EH (cell line): ENCODE data around the gene ALKBH4.
"Not testable (repeated sequence)": the region's sequence is repeated elsewhere in the genome, so short reads cannot be mapped to it uniquely, and the experiment has no call there.

Experiments
- DNase-seq: peaks from one replicate; pipeline ENCODE4 v3.0.0-alpha.2; 2015; ENCODE audit warnings: low read depth

Gene ALKBH4

DNA sequence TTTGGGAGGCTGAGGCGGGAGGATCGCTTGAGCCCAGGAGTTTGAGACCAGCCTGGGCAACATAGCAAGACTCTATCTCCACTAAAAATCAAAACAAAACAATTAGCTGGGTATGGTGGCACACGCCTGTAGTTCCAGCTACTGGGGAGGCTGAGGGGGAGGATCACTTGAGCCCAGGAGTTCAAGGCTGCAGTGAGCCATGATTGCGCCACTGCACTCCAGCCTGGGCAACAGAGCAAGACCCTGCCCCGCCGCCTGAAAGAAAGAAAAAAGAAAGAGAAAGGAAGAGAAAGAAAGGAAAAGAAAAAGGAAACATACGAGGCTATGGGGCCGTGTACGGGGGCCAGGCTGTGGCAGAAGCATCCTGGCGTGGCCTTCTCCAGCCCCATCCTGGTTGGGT, 9.7 kb downstream of the ALKBH4 start:
- not testable (repeated sequence) for DNase-seq

DNA sequence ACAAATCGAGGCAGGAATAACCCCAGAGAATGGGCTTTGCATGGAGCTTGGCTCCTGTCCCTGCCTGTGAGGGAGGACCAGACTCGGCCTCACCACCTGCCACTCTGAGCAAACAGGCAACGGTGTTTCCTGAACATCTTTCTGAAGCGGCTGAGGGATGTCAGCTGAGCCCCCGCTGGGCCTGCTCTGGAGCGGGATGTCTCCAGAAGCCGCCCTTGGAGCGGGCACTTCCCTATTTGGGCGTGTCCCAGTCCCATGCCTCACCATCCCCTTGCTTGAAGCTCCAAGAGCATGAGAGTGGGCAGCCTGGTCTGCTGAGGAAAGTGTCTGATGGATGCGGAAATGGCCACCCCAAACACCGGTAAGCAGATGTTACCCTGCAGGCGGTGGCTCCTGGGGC, 10.2 kb downstream of the ALKBH4 start:
- no peak for DNase-seq

DNA sequence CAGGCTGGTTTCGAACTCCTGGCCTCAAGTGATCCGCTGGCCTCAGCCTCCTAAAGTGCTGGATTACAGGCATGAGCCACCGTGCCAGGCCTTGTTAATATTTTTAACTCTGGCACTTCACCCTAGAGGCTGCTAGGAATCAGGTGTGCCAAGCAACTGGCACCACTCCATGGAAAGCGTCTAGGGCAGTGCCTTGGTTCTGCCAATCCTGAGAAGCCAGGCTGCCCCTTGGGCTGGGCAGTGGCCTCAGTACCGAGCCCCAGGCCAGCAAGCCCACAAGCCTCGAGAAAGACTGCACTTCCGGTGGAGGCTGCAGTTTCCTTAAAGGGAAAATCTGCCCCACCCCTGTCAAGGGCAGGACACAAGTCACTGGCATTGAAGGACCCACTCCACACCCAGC, 11.3 kb downstream of the ALKBH4 start:
- DNase-seq, result no peak

DNA sequence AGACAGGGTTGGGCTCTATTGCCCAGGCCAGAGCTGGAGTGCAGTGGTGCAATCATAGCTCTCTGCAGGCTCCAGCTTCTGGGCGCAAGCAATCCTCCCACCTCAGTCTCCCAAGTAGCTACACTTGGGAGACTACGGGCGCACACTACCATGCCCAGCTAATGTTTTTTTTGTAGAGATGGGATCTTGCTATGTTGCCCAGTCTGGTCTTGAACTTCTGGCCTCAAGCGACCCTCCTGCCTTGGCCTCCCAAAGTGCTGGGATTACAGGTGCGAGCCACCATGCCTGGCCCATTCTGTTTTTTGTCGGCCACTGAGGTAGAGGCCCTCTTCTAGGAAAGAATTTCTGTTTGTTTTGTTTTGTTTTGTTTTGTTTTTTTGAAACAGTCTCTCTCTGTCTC, 12.2 kb downstream of the ALKBH4 start:
- DNase-seq, result no peak

DNA sequence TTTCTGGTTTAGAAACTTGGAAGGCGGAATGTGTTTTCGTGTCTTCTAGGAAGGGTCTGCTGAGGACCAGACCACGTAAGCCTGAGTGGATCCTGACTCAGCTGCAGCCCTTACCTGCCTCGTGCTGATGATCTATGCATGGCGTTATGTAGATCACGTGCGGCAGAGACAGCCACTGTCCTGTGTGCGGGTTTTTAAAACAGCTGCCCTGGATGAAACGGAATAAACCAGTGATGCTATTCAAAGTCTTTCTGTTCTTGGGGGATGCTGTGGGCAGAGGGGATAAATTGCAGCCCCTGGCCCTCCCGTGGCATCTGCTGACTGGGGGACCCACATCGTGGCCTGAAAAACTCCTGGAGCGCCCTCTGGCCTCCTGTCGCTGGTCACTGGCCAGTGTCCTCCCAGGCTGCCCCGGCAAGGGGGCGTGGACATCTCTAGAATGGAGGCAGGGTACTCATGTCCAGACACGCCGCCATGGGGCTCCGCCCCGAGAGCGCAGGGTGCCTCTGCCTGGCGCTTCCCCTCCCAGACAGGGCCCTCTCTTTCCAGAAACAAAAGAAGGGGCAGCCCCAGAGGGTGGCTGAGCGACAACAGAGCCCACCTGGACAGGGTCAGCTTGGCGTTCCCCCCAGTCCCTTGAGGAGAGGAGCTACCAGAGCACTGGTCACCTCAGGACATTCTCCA, 13.2 kb downstream of the ALKBH4 start:
- DNase-seq, result peak; percentile 40

GRCh38 chr7:102450242-102450641, 14.4 kb downstream of the ALKBH4 start:
- no peak for DNase-seq

DNA sequence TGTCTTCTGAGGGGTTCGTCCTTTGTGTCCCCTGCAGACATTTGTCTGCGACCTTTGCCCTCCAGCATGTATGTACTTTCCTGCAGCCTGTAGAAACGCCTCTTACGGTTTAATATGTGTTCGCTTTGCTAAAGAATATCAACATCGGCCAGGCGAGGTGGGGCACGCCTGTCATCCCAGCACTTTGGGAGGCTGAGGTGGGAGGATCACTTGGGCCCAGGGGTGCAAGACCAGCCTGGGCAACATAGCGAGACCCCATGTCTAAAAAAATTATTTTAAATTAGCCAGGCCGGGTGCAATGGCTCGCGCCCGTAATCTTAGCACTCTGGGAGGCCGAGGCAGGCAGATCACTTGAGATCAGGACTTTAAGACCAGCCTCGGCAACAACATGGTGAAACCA, 15.5 kb downstream of the ALKBH4 start:
- DNase-seq, result no peak

GRCh38 chr7:102447311-102447710, 17.4 kb downstream of the ALKBH4 start:
- no peak for DNase-seq

- DNase-seq, result no peak
These were observed 18.1 kb downstream of the ALKBH4 start for GRCh38 chr7:102446387-102447156.

DNA sequence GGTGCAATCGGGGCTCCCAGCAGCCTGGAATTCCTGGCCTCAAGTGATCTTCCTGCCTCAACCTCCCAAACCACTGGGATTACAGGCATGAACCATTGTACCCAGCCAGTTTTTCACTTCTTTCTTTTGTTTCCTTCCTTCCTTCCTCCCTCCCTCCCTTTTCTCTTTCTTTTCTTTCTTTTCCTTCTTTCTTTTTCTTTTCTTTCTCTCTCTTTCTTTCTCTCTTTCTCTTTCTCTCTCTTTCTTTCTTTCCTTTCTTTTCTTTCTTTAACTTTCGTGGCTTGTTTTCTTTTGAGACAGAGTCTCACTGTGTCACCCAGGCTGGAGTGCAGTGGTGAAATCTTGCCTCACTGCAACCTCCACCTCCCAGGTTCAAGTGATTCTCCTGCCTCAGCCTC, 19.0 kb downstream of the ALKBH4 start:
- no peak for DNase-seq

DNA sequence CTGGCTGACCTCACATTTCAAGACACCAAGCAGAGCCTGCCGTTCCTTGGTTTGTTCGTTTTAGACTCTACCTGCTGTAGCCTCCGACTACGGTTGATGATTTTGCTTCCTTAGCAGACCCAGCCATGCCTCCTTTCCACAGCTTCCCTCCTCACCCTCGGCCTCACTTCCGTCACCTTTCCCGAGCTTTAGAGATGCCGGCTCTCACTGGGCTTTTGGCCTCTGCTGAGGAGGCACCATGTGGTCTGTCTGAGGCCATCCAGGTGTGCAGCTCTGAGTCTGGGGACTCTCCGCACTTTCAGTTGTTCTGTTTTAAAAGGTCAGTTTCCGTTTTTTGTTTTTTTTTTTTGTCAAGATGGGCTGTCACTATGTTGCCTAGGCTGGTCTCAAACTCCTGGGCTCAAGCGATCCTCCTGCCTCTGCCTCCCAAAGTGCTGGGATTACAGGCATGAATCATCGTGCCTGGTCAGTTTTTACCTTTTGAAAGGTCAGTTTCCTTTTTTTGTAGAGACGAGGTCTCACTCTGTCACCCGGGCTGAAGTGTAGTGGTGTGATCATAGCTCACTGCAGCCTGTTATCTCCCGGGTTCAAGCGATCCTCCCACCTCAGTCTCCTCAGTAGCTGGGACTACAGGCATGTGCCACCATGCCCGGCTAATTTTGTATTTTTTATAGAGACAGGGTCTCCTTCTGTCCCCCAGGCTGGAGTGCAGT, 19.5 kb downstream of the ALKBH4 start:
- no peak for DNase-seq

GRCh38 chr7:102439963-102440795, 24.5 kb downstream of the ALKBH4 start:
- DNase-seq, result peak; percentile 91

GRCh38 chr7:102436118-102436517, 28.5 kb downstream of the ALKBH4 start:
- DNase-seq, result no peak

DNA sequence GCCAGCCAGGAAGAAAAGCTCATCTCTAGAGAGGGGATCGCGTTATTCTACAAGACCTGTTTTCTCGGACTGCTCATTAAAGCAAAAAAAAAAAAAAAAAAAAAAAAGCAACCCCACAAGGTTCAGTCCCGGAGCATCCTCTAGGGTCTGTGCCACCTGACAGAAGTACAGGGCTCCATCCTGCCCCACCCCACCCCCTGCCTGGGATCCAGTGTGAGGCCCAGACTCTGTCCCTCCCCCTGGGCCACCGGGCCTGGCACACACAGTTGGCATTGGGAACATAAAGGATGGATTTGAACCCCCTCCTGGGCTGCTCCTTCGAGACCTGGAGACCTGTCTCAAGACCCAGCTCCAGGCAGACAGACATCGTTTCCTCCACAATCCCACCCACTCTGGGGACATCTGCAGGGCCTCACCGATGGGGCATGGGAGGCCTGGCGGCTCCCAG, 30.6 kb downstream of the ALKBH4 start:
- DNase-seq, result no peak

DNA sequence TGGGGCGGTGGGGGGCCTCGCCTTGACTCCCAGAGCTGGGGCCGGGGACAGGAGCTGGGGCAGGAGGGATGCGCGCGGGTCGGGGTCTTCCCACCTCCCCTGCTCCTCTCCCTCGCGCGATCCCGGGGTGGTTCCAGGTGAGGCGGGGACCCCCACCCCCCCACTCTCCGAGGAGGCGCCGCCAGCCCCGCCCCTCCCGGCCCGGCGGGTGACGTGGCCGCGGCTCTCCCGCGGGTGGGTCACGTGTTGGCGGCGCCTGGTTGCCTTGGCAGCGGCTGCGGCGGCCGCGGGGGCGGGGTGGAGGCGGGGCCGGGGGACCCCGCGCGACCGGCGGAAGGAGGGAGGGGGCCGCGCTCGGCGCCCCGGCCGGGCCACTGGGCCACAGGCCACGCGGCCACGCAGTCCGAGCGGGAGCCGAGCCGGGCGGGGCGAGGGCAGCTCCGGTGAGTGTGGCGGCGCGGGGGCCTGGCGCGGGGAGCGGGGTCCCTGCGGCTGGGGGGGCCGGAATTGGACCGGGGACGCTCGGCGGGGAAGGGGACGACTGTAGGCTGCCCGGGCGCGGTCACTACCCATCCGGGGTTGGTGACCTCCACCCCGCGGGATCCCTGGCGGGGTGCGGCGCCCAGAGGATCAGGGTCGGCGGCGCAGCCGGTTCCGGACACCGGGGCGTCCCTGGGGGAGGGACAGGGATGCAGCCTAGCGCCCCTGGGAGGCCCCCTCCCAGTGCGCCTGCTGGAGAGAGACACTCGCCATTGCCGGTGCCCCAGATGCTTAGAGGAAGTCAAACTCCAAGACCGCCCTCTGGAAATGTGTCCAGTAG, 31.2 kb downstream of the ALKBH4 start, which contains the start of gene ORAI2:
Gene ORAI2, plus strand, starts transcription at position 357 of the 820 bp plus-strand sequence. CDS start 5,382 bp downstream, outside the sequence.
- DNase-seq, result peak; percentile 74

DNA sequence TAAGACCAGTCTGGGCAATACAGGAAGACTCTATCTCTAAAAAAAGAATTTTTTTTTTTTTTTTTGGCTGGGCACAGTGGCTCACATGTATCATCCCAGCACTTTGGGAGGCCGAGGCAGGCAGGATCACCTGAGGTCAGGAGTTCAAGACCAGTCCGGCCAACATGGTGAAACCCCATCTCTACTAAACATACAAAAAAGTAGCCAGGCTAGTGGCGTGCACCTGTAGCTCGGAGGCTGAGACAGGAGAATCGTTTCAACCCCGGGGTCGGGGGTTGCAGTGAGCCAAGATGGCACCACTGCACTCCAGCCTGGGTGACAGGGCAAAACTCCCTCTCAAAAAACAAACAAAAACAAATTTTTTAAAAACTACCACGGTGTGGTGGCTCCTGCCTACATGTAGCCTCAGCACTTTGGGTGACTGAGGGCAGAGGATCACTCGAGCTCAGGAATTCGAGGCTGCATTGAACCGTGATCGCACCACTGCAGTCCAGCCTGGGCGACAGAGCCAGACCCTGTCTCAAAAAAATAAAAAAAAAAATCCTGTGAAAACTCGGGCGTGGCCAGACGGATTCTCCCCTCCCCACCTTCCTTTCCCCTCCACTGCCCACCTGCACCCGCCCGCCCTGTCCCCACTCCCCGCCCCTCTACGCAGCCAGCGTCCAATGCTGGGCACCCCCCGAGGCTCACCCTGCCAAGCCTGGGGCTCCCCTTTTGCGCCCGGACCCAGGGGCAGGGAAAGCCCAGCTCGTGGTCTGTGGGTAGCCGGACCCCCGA, 32.0 kb downstream of the ALKBH4 start:
- DNase-seq, result no peak

- DNase-seq, result peak; percentile 22
These were observed 32.9 kb downstream of the ALKBH4 start for GRCh38 chr7:102431617-102432298.

DNA sequence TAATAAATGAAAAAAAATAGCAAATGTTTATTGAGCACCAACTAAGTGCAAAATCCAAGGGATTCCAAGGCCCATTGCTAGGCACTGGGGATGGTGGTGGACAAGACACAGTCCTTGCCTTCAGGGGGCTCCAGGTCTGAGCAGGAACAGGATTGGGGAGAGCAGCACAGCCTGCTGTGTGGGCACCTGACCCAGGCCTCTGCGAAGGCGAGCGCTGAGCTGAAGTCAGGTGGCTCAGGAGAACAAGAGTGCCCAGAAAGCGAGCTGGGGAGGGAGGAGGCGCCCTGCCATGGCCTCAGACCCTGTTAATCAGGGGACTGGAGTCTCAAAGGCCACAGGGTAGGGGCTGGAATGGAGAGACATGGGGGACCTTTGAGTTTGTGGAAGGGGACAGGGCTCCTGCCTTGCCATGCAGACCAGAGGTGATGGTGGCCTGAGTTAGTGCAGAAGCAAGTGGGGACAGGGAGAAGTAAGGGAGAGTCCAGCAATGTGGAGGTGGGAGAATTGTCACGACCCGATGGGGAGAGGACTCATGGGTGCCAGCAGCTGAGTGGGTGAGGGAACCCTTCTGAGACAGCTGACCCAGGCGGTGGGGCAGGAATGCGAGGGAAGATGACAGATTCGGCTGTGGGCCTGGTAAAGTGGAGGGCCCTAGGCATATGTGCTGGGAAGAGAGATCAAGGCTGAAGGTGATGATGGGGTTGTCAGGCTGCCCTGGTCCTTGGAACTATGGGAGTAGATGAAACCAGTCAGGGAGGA, 35.3 kb downstream of the ALKBH4 start:
- DNase-seq, result no peak

DNA sequence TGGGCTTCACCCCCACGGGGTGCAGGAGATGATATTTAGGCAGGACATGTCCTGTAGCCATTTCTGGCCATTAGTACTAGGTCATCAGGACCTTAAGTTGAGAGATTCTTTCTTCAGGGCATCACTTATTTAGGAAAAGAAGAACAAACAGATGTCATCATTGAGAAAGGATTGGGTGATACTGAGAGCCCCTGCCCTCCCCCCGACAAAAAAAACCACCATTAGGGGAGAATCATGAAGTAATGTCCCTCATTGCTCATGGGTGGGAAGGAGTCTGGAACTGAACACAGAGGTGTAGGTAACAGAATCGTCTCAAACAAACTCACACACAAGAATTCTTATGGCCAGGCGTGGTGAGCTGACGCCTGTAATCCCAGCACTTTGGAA, 37.7 kb downstream of the ALKBH4 start:
- no peak for DNase-seq
